Endothelial cell (in vitro differentiated cells): ENCODE results near the gene NR2E1. TPM values are rescaled to one million over a fixed set of nuclear protein-coding genes. Genes with fewer than 3 reads are reported as not detected.

ENCODE experiments used
- DNase-seq: peaks from one replicate; pipeline ENCODE4 v3.0.0; 2021; ENCODE audit warnings: low spot score
- H3K27ac Mint-ChIP-seq: one replicate; pipeline ENCODE4 v1.8.0; 2021; ENCODE audit warnings: mixed read lengths, inconsistent platforms; ENCODE audit not compliant: unreplicated experiment
- H3K27me3 Mint-ChIP-seq: one replicate; pipeline ENCODE4 v1.8.0; 2021; ENCODE audit warnings: mild to moderate bottlenecking, moderate library complexity, mixed read lengths, inconsistent platforms; ENCODE audit not compliant: unreplicated experiment
- H3K36me3 Mint-ChIP-seq: one replicate; pipeline ENCODE4 v1.8.0; 2021; ENCODE audit warnings: mild to moderate bottlenecking, low read depth, mixed read lengths, inconsistent platforms; ENCODE audit not compliant: unreplicated experiment
- H3K4me1 Mint-ChIP-seq: one replicate; pipeline ENCODE4 v1.8.0; 2021; ENCODE audit warnings: mild to moderate bottlenecking, mixed read lengths, inconsistent platforms; ENCODE audit not compliant: unreplicated experiment
- H3K4me3 Mint-ChIP-seq: one replicate; pipeline ENCODE4 v1.8.0; 2021; ENCODE audit warnings: mild to moderate bottlenecking, mixed read lengths, inconsistent platforms; ENCODE audit not compliant: unreplicated experiment
- H3K9me3 Mint-ChIP-seq: one replicate; pipeline ENCODE4 v1.8.0; 2021; ENCODE audit warnings: mixed read lengths, inconsistent platforms; ENCODE audit not compliant: unreplicated experiment
- total RNA-seq: library from RNA; stranded (reverse); fragmentation: NEBNext Ultra II Directional; extraction: Animal tissue kit (Norgen Biotek cat#: 25700); gene quantifications from one replicate; pipeline ENCODE4 v1.2.1, GENCODE V29; 2021; ENCODE audit not compliant: unreplicated experiment
- TF ChIP-seq, protein P1 (sequence below): fragments of 200-600 bp; sonication (generic); IDR thresholded peaks from one replicate; pipeline ENCODE4 v1.5.0; 2021; ENCODE audit warnings: antibody characterized with exemption; ENCODE audit not compliant: unreplicated experiment

NR2E1 gene
- total RNA-seq, 1 donor from 2014 or later: not detected

DNA sequence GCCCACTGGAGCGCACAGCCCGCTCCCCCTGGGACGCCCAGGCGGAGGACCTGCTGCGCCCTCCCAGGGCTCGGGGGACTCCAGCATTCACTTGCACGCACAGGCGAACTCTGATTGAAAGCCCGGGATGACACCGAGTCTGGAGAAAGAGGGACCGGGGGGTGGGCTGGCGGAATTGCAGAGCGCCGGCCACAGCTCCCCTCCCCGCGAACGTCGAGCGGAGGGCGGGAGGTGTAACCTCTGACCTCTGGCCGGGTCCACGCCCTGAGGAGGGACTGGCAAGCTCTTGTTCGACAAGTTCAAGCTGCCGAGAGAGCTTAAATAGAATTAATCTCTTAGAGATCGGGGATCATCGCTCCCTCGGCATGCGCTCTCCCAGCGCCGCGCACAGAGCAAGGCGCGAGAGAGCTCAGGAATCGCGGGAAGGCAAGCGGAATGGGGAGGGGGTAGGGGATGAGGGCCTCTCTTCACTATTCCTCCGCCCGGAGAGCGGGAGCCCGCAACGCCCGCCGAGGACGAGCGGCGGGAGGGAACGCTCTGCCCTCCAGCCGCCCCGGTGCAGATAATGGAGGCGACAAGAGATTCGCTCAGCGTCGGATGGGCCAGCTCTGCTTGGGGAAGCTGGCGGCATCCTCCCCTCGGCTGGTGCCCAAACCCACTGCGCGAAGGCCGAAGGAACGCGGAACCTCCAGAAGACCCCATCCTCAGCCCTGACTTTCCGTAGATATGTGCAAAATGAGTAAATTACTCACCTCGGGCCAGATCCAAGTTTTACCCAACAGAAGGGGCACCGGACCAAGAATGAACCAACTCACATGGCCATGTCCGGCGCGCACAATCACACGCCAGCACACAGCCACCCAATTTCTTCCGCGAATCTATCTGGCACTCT, 761 bp upstream of the NR2E1 start:
- H3K27me3 Mint-ChIP-seq: peaks cover 53% of the 10 kb centered on the region
- TF ChIP-seq, protein P1, sequence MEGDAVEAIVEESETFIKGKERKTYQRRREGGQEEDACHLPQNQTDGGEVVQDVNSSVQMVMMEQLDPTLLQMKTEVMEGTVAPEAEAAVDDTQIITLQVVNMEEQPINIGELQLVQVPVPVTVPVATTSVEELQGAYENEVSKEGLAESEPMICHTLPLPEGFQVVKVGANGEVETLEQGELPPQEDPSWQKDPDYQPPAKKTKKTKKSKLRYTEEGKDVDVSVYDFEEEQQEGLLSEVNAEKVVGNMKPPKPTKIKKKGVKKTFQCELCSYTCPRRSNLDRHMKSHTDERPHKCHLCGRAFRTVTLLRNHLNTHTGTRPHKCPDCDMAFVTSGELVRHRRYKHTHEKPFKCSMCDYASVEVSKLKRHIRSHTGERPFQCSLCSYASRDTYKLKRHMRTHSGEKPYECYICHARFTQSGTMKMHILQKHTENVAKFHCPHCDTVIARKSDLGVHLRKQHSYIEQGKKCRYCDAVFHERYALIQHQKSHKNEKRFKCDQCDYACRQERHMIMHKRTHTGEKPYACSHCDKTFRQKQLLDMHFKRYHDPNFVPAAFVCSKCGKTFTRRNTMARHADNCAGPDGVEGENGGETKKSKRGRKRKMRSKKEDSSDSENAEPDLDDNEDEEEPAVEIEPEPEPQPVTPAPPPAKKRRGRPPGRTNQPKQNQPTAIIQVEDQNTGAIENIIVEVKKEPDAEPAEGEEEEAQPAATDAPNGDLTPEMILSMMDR: no peak
- no peak for DNase-seq
- no peak overlapping the region for H3K27ac Mint-ChIP-seq
- H3K9me3 Mint-ChIP-seq: no peaks in the 10 kb centered on the region
- H3K36me3 Mint-ChIP-seq: no peaks in the 10 kb centered on the region
- peaks cover 27% of the 10 kb centered on the region for H3K4me1 Mint-ChIP-seq
- no peak overlapping the region for H3K4me3 Mint-ChIP-seq

GRCh38 chr6:108166664-108167448, 1.0 kb downstream of the NR2E1 start:
- H3K9me3 Mint-ChIP-seq: no peaks in the 10 kb centered on the region
- peaks cover 49% of the 10 kb centered on the region for H3K27me3 Mint-ChIP-seq
- peak overlapping the region; percentile 62 for H3K4me3 Mint-ChIP-seq
- DNase-seq: no peak
- H3K27ac Mint-ChIP-seq: no peak overlapping the region
- TF ChIP-seq, protein P1: no peak
- no peaks in the 10 kb centered on the region for H3K36me3 Mint-ChIP-seq
- peaks cover 27% of the 10 kb centered on the region for H3K4me1 Mint-ChIP-seq

DNA sequence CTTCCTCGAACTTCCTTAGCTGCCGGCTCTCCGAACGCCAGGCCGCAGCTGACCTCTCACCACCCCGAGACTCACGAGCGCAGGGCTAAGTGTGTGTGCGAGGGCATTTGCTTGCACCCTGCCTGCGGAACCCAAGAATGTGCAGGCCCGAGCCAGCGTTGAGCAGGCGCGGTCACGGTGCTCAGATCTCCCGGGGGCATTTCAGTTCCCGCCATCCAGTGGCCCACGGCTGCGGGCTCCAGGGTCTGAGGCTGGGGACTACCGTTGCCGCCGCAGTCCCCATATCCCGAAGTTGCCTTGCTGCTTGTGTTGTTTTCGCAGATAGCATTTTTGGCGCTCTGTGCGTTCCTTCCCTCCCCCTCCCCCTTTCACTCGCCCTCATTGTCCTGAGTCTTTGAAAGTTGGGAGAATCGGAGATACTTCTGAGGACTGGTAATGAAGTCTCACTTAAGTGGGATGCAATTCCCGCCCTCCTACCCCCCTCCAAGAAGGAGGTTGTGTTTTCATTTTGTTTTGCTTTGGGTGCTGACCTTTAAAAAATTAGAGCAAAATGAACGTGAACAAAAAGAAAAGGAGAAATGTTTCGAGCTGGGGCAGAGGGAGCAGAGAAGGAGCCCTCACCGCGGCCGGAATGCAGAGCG, 1.7 kb downstream of the NR2E1 start:
- Mint-ChIP-seq H3K27ac (no peak overlapping the region), H3K9me3 (no peaks in the 10 kb centered on the region), H3K27me3 (peaks cover 48% of the 10 kb centered on the region), H3K4me3 (peak overlapping the region; percentile 62), H3K4me1 (peaks cover 27% of the 10 kb centered on the region), H3K36me3 (no peaks in the 10 kb centered on the region)
- peak; percentile 39 for DNase-seq
- TF ChIP-seq, protein P1: no peak

DNA sequence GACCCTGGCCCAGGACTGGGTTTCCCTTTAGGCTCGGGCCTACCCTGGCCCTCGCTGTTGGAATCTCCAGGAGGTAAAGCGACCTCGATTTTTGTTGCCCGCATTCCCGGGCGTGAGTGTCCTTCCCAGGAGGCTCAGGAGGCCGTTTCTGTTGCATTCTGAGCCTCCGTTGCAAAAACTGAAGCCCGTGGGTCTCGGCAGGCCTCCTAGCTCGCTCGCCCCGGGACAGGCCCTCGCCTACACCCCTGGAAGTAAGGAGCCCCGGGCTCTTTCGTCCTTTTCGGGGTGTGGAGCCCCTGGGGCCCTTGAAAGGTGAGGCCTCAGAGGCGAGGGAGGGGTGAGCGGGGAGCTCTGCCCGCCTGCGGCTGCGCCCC, 2.3 kb downstream of the NR2E1 start:
- Mint-ChIP-seq H3K27me3 (peaks cover 51% of the 10 kb centered on the region), H3K9me3 (no peaks in the 10 kb centered on the region), H3K27ac (no peak overlapping the region), H3K36me3 (no peaks in the 10 kb centered on the region), H3K4me3 (peak overlapping the region; percentile 62), H3K4me1 (peaks cover 27% of the 10 kb centered on the region)
- no peak for DNase-seq
- TF ChIP-seq, protein P1: no peak
